GM12878 (cell line): ENCODE measurements around the gene PDGFA. TPM values are rescaled to one million over a fixed set of nuclear protein-coding genes. Genes with fewer than 3 reads are reported as not detected.

Source experiments
- BCLAF1 ChIP-seq: fragments of 450-650 bp; IDR thresholded peaks from 2 replicates; pipeline ENCODE4 v1.6.1; 2017; ENCODE audit warnings: antibody characterized with exemption, mild to moderate bottlenecking, moderate library complexity
- FOXK2 ChIP-seq: fragments of 450-650 bp; IDR thresholded peaks from 2 replicates; pipeline ENCODE4 v1.6.1; 2017; ENCODE audit warnings: mild to moderate bottlenecking, moderate library complexity
- HDAC6 ChIP-seq: fragments of 200-600 bp; sonication (generic); IDR thresholded peaks from one replicate; pipeline ENCODE4 v1.8.0; 2017; ENCODE audit warnings: antibody characterized with exemption; ENCODE audit not compliant: unreplicated experiment
- JUNB ChIP-seq: IDR thresholded peaks from 2 replicates; pipeline ENCODE4 v1.6.1; 2016; ENCODE audit warnings: antibody characterized with exemption, mild to moderate bottlenecking
- NFIC ChIP-seq: IDR thresholded peaks from 2 replicates; pipeline ENCODE4 v1.6.1; 2012; ENCODE audit warnings: low read depth, mild to moderate bottlenecking, inconsistent platforms, low read length, moderate library complexity
- NR2C2 ChIP-seq: IDR thresholded peaks from 2 replicates; pipeline ENCODE4 v1.6.1; 2011; ENCODE audit warnings: borderline replicate concordance, low read depth; ENCODE audit not compliant: control insufficient read depth, insufficient read length
- PAX5 ChIP-seq: IDR thresholded peaks from 2 replicates; pipeline ENCODE4 v1.6.1; 2011; ENCODE audit warnings: low read depth, low read length, borderline replicate concordance
- POU2F2 ChIP-seq: IDR thresholded peaks from 3 replicates; pipeline ENCODE4 v1.6.1; 2011; ENCODE audit warnings: low read depth, mild to moderate bottlenecking, low read length, borderline replicate concordance
- RELA ChIP-seq: fragments of 450-650 bp; IDR thresholded peaks from 2 replicates; pipeline ENCODE4 v1.8.0; 2014; ENCODE audit warnings: borderline replicate concordance; ENCODE audit not compliant: partially characterized antibody
- TARDBP ChIP-seq: IDR thresholded peaks from 2 replicates; pipeline ENCODE4 v1.6.1; 2016; ENCODE audit warnings: borderline replicate concordance
- TCF12 ChIP-seq: IDR thresholded peaks from 2 replicates; pipeline ENCODE4 v1.6.1; 2011; ENCODE audit warnings: low read depth, mild to moderate bottlenecking, low read length
- USF1 ChIP-seq: IDR thresholded peaks from 2 replicates; pipeline ENCODE4 v1.6.1; 2011; ENCODE audit warnings: borderline replicate concordance, low read depth, mild to moderate bottlenecking, moderate library complexity, mixed read lengths, low read length; ENCODE audit not compliant: insufficient read depth; ENCODE audit errors: extremely low read length
- WRNIP1 ChIP-seq: IDR thresholded peaks from 2 replicates; pipeline ENCODE4 v1.6.1; 2011; ENCODE audit warnings: low read depth, low read length, improper control_type of control experiment, borderline replicate concordance
- ZBED1 ChIP-seq: IDR thresholded peaks from 2 replicates; pipeline ENCODE4 v1.6.1; 2016; ENCODE audit warnings: borderline replicate concordance
- ZBTB11 ChIP-seq: fragments of 450-650 bp; formaldehyde crosslinking; IDR thresholded peaks from 2 replicates; pipeline ENCODE4 v1.5.0; 2022; ENCODE audit warnings: mild to moderate bottlenecking, missing genetic modification characterization
- ZNF622 ChIP-seq: fragments of 450-650 bp; IDR thresholded peaks from 2 replicates; pipeline ENCODE4 v1.6.1; 2017; ENCODE audit warnings: mild to moderate bottlenecking, inconsistent platforms
- polyA plus RNA-seq, 11 experiments: library from polyadenylated mRNA; depleted of rRNA in 4 of 11; unstranded in 6 of 11; stranded (reverse) in 5 of 11; fragments of >200 nt; fragmentation: Nextera tagmentation in 4 of 11; fragmentation: Illumina TruSeq in 1 of 11; extraction: Ambion mirVana in 4 of 11; extraction: Trizol in 1 of 11; gene quantifications; 1 replicate in 1 of 11; 2 replicates in 10 of 11; pipeline versions ENCODE4 v1.2.1 to v1.2.3, GENCODE V29; 2011 to 2016; ENCODE audit warnings: inconsistent platforms in 2 of 11, missing spikeins in 2 of 11, low read depth in 1 of 11
- total RNA-seq, 4 experiments: library from RNA; depleted of rRNA in 3 of 4; stranded (reverse); fragments of >200 nt in 3 of 4; fragmentation: Illumina TruSeq in 1 of 4; extraction: Trizol in 1 of 4; gene quantifications; 2 replicates each; pipeline versions ENCODE4 v1.2.1 to v1.2.3, GENCODE V29; 2013 to 2021
- TF ChIP-seq, protein P1 (sequence below): fragments of 450-650 bp; IDR thresholded peaks from 2 replicates; pipeline ENCODE4 v1.6.1; 2016; ENCODE audit warnings: mild to moderate bottlenecking
- TF ChIP-seq, protein P2 (sequence below): IDR thresholded peaks from 2 replicates; pipeline ENCODE4 v1.6.1; 2012; ENCODE audit warnings: low read length, inconsistent platforms

PDGFA gene
- total and polyA plus RNA-seq, 10 of the 15 experiments (the other 5 are each of a cell fraction or from before 2014, with no cell fraction given), result 2.5 to 10.0 (median 5.6) TPM

DNA sequence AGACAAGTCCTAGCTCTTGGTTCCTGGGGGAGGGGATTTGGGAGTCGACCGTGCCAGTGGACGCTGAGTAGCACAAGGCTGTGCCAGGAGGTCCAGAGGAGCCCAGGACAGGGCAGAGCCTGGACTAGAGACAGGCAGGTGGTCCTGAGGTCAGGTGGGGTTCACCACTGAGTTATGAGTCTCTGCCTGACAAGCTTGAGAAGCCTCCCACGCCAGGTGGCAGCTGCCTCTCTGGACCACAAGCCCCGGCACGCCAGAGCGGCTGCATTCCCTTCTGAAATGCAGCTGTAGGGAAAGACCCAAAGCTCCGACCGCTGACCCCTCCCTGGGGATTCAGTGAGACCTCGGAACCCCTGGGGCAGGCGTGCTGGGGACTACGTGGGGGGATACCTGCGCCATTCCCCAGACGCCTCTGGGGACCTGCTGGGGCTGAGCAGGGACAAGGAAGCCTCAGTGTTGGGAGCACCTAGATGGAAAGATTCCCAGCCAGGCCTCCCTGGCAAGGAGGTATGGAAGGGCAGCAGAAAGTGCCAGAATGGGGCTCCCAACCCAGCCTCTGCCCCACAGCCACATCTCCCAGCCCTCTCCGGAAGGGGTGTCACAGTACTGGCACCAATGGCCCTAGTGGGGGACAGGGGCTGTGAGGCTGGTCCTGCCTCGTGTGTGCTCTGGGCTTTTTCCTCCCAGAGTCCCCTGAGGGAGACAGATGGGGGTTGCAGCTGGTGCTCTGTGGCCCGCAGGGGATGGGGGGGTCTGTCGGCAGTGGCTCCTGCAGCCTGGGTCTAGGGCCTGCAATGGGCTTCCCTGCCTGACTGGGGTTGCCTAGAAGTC lies 29.0 kb downstream of the PDGFA start (continued):
- TF ChIP-seq NR2C2 (no peak), ZNF622 (no peak), JUNB (no peak), ZBTB11 (CRISPR knock-in tag) (no peak), BCLAF1 (no peak), USF1 (no peak), PAX5 (peak; percentile 68; the same call in 1 of the 2 replicates), RELA (peak; percentile 67), HDAC6 (no peak), WRNIP1 (no peak), POU2F2 (no peak), FOXK2 (no peak), TCF12 (peak; percentile 100), ZBED1 (no peak), NFIC (no peak), TARDBP (no peak)
- TF ChIP-seq, protein P1, sequence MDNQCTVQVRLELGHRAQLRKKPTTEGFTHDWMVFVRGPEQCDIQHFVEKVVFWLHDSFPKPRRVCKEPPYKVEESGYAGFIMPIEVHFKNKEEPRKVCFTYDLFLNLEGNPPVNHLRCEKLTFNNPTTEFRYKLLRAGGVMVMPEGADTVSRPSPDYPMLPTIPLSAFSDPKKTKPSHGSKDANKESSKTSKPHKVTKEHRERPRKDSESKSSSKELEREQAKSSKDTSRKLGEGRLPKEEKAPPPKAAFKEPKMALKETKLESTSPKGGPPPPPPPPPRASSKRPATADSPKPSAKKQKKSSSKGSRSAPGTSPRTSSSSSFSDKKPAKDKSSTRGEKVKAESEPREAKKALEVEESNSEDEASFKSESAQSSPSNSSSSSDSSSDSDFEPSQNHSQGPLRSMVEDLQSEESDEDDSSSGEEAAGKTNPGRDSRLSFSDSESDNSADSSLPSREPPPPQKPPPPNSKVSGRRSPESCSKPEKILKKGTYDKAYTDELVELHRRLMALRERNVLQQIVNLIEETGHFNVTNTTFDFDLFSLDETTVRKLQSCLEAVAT, result peak; percentile 69; the same call in 1 of the 2 replicates
- TF ChIP-seq, protein P2, sequence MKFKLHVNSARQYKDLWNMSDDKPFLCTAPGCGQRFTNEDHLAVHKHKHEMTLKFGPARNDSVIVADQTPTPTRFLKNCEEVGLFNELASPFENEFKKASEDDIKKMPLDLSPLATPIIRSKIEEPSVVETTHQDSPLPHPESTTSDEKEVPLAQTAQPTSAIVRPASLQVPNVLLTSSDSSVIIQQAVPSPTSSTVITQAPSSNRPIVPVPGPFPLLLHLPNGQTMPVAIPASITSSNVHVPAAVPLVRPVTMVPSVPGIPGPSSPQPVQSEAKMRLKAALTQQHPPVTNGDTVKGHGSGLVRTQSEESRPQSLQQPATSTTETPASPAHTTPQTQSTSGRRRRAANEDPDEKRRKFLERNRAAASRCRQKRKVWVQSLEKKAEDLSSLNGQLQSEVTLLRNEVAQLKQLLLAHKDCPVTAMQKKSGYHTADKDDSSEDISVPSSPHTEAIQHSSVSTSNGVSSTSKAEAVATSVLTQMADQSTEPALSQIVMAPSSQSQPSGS, result no peak
